Activated CD4-positive, alpha-beta T cell treated with anti-CD3 and anti-CD28 coated beads for 24 hours (primary cell): ENCODE measurements around the gene ZNF385D.

Source experiments
- DNase-seq, 2 donors: peaks; one replicate each; pipeline ENCODE4 v3.0.0-alpha.2; 2020; ENCODE audit warnings: low read depth in 2 of 2

Gene ZNF385D

GRCh38 chr3:21613372-21614070 is 137.5 kb downstream of the ZNF385D start:
- no peak for DNase-seq

GRCh38 chr3:21601178-21601577 is 149.8 kb downstream of the ZNF385D start:
- DNase-seq, result no peak

DNA sequence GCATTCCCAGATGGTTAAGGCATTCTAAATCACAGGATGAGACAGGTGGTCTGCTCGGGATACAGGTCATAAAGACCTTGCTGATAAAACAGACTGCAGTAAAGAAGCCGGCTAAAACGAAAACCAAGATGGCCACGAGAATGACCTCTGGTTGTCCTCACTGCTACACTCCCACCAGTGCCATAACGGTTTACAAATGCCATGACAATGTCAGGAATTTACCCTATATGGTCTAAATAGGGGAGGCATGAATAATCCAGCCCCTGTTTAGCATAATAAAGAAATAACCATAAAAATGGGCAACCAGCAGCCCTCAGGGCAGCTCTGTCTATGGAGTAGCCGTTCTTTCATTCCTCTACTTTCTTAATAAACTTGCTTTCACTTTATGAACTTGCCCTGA is 151.1 kb downstream of the ZNF385D start:
- no peak for DNase-seq

- no peak for DNase-seq
These were observed 158.2 kb downstream of the ZNF385D start for GRCh38 chr3:21592828-21593227.

GRCh38 chr3:21587894-21588293 is 163.1 kb downstream of the ZNF385D start:
- DNase-seq, result no peak

GRCh38 chr3:21585216-21585740 is 165.7 kb downstream of the ZNF385D start:
- no peak for DNase-seq

DNA sequence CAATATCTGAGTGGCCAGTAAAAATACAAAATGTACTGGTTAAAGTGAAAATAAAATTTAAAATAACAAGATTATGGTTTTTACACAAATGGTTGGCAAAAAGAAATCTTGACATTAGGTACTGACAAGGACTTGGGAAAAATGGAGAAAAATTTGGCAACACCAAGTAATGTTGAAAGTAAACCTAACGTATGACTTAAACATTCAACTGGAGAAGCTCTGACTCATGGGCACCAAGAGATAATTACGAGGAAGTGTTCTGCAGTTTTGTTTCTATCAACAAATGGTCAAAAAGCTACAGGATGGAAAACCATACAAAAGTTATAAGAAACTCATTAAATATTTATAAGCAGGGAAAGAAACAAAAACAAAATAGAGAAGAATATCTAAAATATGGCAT is 177.7 kb downstream of the ZNF385D start:
- no peak for DNase-seq

DNA sequence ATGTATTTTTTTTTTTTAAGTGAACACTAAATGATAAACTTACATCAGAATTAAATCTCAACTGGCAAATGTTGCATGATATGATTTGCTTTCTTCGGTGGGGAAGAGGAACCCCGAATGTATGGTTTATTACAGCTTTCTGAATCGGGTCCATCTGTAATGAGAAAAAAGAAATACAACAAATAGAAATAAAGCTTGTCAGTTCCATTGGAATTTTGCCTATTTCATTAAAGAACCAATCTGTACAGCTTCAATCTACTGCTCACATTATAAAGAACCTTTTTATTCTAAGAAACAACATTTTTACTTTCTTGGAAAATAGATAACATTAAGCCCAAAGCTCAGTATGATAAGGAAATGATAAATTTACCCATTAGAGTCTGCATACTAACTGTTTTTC is 186.5 kb downstream of the ZNF385D start:
- no peak for DNase-seq

- DNase-seq, result no peak
These were observed 188.8 kb downstream of the ZNF385D start for GRCh38 chr3:21562243-21562642.

DNA sequence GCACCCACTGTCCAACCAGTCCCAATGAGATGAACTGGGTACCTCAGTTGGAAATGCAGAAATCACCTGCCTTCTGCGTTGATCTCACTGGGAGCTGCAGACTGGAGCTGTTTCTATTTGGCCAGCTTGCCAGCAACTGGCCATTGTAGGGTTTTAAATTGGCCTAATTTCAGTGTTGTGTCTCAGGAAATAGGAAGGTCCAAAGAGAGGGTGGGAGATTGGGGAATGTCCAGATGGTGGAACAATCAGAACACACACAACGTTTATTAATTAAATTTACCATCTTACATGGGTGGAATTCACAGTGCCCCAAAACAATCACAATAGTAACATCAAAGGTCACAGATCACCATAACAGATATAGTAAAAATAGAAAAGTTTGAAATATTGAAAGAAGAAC is 189.5 kb downstream of the ZNF385D start:
- no peak for DNase-seq

DNA sequence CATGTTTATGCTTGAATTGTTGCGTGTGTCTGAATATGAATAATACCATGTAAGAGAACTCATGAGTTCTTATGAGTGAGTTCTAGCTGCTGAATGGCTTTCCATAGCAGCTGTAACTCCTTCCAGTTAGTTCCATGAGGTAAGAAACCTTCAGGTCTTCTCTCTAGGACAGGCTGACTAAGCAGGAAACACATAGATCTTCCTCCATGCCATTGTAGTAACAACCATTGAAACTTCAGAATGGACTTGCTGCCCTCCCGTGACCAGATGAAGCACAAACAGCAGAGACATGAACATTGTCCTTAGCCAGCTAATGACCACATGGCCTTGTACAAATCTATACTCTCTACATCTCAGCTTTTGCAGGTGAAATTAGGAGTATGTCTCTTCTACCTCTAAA is 200.0 kb downstream of the ZNF385D start:
- DNase-seq, result no peak

DNA sequence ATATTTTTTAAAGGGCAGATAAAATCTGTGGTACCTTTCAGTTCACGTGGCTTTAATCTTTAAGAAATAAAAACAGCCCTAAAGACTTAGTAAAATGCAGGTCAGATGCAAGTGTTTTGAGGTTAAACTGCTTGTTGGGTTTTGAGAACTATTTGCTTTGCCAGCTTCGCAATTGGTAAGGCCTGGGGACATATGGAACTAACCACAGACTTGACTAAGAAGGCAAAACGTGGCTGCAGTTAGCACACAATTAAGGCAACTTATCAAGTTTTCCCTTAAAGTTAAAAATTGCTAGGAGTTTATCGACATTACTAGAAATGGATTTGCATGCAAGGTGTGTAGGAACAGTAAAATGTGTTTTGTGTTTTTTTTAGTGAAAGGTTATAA is 206.9 kb downstream of the ZNF385D start:
- DNase-seq, result no peak

DNA sequence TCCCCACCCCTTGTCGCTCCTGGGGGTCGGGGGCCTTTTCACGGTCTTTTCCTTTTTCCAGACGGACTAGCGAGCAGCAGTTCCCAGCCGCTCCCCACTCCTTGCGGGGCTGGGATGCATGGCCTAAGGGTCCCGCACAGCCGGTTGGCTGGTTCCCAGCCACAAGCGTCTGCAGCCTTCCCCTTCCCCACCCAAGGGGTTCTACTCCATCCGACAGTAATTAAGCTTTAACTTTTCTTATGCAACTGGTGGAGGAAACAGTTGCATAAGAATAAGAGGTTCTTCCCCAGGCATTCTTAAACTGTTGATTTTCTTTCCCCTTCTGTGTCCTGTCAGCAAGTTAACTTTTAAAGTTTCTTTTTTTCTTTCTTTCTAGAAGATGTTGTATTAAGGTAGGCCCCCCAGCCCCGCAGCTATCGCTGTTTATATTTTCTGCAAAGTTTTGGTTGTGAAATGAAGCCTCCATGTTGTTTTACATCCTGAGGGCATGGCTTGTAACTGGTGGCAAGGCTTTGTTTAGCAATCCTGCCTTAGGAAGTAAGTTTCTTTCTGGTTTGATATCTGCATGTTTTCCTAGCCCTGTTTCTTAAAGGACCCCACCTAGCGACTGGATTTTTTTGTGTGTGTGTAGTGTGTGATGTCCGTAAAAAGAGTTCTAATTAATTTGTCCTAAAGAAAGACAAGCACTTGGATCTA is 207.5 kb downstream of the ZNF385D start:
- DNase-seq, result no peak

GRCh38 chr3:21542656-21543379 is 208.2 kb downstream of the ZNF385D start:
- no peak for DNase-seq

GRCh38 chr3:21540265-21540664 is 210.7 kb downstream of the ZNF385D start:
- DNase-seq, result no peak

GRCh38 chr3:21534462-21534861 is 216.5 kb downstream of the ZNF385D start:
- no peak for DNase-seq

DNA sequence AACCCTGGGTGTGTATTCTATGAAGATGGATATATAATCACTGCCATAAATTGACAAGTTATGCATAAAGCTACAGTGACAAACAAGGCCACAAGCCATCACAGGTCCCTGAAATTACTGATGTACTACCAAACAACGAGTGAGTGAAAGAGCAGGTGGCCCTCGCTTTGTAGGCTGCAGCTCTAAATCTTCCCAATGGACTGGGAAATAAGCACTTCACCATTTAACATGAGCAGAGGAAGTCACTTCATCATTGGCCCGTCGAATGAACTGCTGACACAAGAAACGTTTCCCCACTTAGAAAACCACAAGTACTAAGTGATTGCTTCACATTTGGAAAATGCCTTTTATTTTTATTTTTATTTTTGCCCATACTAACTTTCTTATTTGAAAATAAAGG is 218.0 kb downstream of the ZNF385D start:
- DNase-seq, result no peak

- DNase-seq, result no peak
These were observed 219.1 kb downstream of the ZNF385D start for GRCh38 chr3:21531909-21532308.

DNA sequence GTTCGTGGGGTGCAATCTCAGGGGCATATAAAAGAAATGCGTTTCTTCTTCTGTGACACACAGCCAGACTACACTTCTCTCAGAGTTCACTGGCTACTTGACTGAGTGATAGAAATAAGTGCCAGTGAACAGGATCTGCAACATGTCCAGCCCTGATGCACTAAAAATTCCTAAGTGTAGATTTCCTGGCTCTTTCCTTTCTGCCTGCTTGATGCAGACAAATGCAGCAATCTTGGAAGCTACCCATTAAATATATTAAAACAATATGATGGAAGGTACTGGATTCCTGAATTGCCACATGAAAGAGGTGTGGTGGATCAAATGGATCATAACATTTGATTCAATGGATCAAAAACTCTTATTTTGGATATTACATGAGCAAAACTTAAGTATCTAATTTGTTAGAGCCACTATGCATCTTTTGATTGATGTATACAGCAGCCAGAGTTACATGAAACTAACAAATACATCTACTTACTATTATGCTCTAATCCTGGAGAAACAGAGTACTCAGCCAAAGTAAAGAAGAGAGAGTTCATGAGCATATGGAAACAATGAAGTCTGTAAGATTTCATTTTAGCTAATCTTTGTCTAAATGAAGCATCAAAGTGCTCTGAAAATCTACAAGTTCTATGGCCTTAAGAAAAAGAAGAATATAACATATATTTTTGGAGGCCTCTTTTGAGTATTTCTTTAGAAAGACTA is 222.6 kb downstream of the ZNF385D start:
- DNase-seq, result no peak

- DNase-seq, result no peak
These were observed 224.5 kb downstream of the ZNF385D start for GRCh38 chr3:21526461-21526860.

DNA sequence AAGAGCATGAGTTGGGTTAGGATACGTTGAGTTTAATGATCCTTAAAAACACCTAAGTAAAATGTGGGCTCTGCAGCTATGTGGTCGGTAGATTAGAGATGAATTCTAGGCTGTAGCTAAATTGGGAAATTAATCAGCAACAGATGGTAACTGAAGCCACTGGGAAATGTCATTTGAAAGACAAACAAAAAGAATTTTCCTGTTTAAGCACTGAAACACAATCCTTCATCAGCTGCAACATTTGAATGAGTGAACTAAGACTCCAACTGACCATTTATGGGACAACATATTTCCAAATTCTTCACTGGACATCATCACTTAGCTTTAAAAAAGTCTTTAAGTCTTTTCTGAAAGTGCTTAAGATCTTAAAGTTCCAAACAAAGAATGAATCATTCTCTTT is 226.9 kb downstream of the ZNF385D start:
- no peak for DNase-seq
